Measurements from ENCODE around the gene MDGA2. TPM values are rescaled to one million over a fixed set of nuclear protein-coding genes. Genes with fewer than 3 reads are reported as not detected.

Gene MDGA2
- total and polyA plus RNA-seq, 8 donors, result 0.14 to 2.9 TPM; not detected in 6

- H3K9me3 ChIP-seq, result no peaks in the 10 kb centered on the region
- no peak overlapping the region for H3K4me3 ChIP-seq
- H3K36me3 ChIP-seq, result no peaks in the 10 kb centered on the region
- DNase-seq, result no peak
- no peaks in the 10 kb centered on the region for H3K27me3 ChIP-seq
- H3K4me1 ChIP-seq, result no peaks in the 10 kb centered on the region
- no peak overlapping the region for H3K27ac ChIP-seq
- 59 to 72% (median 64%) methylated on average over 3 of the region's 3 CpGs for WGBS, 5 donors
- TF ChIP-seq, protein P1, sequence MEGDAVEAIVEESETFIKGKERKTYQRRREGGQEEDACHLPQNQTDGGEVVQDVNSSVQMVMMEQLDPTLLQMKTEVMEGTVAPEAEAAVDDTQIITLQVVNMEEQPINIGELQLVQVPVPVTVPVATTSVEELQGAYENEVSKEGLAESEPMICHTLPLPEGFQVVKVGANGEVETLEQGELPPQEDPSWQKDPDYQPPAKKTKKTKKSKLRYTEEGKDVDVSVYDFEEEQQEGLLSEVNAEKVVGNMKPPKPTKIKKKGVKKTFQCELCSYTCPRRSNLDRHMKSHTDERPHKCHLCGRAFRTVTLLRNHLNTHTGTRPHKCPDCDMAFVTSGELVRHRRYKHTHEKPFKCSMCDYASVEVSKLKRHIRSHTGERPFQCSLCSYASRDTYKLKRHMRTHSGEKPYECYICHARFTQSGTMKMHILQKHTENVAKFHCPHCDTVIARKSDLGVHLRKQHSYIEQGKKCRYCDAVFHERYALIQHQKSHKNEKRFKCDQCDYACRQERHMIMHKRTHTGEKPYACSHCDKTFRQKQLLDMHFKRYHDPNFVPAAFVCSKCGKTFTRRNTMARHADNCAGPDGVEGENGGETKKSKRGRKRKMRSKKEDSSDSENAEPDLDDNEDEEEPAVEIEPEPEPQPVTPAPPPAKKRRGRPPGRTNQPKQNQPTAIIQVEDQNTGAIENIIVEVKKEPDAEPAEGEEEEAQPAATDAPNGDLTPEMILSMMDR (IDR thresholded peaks at IDR 0.05), result no peak
- TF ChIP-seq POLR2AphosphoS5 (IDR thresholded peaks at IDR 0.05), result no peak
- TF ChIP-seq EP300 (IDR thresholded peaks at IDR 0.05), result no peak
- TF ChIP-seq POLR2A (IDR thresholded peaks at IDR 0.05), result no peak
- intact Hi-C loops (cut with DNase I; ENCODE audit: low total_unique reads), result no loop called here
Observed at GRCh38 chr14:47619392-47619791, 56.0 kb downstream of the MDGA2 start.

- intact Hi-C loops (cut with DNase I; ENCODE audit: low total_unique reads), result no loop called here
- 84 to 92% (median 88%) methylated on average over 3 of the region's 3 CpGs for WGBS, 5 donors
- no peak for TF ChIP-seq POLR2AphosphoS5 (IDR thresholded peaks at IDR 0.05)
Observed at GRCh38 chr14:47606566-47606965, 68.8 kb downstream of the MDGA2 start.

GRCh38 chr14:47596860-47597259, 78.5 kb downstream of the MDGA2 start:
- Histone ChIP-seq H3K4me1 (no peaks in the 10 kb centered on the region), H3K27ac (no peak overlapping the region)

More at GRCh38 chr14:47606566-47606965, 68.8 kb downstream of the MDGA2 start:
- no peak for DNase-seq
- H3K9me3 ChIP-seq, result no peaks in the 10 kb centered on the region
- no peaks in the 10 kb centered on the region for H3K36me3 ChIP-seq
- no peaks in the 10 kb centered on the region for H3K27me3 ChIP-seq
- H3K27ac ChIP-seq, result no peak overlapping the region
- H3K4me3 ChIP-seq, result no peak overlapping the region
- H3K4me1 ChIP-seq, result no peaks in the 10 kb centered on the region

GRCh38 chr14:47596232-47596631, 79.2 kb downstream of the MDGA2 start:
- H3K36me3 ChIP-seq, result no peaks in the 10 kb centered on the region
- TF ChIP-seq EP300 (IDR thresholded peaks at IDR 0.05), result no peak
- no peak for TF ChIP-seq POLR2AphosphoS5 (IDR thresholded peaks at IDR 0.05)
- TF ChIP-seq POLR2A (IDR thresholded peaks at IDR 0.05), result no peak
- TF ChIP-seq, protein P1 (IDR thresholded peaks at IDR 0.05), result no peak
- H3K4me1 ChIP-seq, result no peaks in the 10 kb centered on the region
- DNase-seq, result no peak
- intact Hi-C loops (cut with DNase I; ENCODE audit: low total_unique reads), result no loop called here
- no peak overlapping the region for H3K4me3 ChIP-seq
- no peak overlapping the region for H3K27ac ChIP-seq
- WGBS, 5 donors, result 64 to 74% (median 70%) methylated on average over 3 of the region's 3 CpGs
- H3K27me3 ChIP-seq, result no peaks in the 10 kb centered on the region
- no peaks in the 10 kb centered on the region for H3K9me3 ChIP-seq

More at GRCh38 chr14:47596860-47597259, 78.5 kb downstream of the MDGA2 start:
- TF ChIP-seq, protein P1 (IDR thresholded peaks at IDR 0.05), result no peak
- TF ChIP-seq POLR2A (IDR thresholded peaks at IDR 0.05), result no peak
- TF ChIP-seq EP300 (IDR thresholded peaks at IDR 0.05), result no peak
- TF ChIP-seq POLR2AphosphoS5 (IDR thresholded peaks at IDR 0.05), result no peak
- Histone ChIP-seq H3K4me3 (no peak overlapping the region), H3K27me3 (no peaks in the 10 kb centered on the region), H3K36me3 (no peaks in the 10 kb centered on the region), H3K9me3 (no peaks in the 10 kb centered on the region)
- intact Hi-C loops (cut with DNase I; ENCODE audit: low total_unique reads), result no loop called here
- 70 to 86% (median 79%) methylated on average over 2 of the region's 2 CpGs for WGBS, 5 donors
- no peak for DNase-seq

DNA sequence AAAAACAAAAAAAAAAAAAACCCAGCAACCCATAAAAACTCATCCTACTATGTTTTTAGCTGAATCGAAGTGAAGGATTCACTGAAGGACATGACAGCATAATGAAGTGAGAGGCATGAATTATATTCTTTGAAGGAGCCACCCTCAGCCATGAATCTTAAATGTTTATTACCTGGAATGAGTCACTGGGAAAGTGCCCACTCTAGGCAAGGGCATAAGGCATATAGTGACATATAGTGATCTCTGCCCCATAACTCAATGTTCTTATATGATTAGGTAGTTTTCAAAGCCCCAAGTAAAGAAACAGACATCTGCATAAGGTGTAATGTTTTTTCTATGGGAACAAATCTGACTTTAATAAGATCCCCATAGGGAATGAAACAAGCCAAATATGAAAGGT, 79.9 kb downstream of the MDGA2 start:
- DNase-seq, result no peak
- Histone ChIP-seq H3K4me1 (no peaks in the 10 kb centered on the region), H3K4me3 (no peak overlapping the region), H3K36me3 (no peaks in the 10 kb centered on the region), H3K27ac (no peak overlapping the region), H3K27me3 (no peaks in the 10 kb centered on the region), H3K9me3 (no peaks in the 10 kb centered on the region)
- intact Hi-C loops (cut with DNase I; ENCODE audit: low total_unique reads), result no loop called here
- TF ChIP-seq POLR2A (IDR thresholded peaks at IDR 0.05) (no peak), POLR2AphosphoS5 (IDR thresholded peaks at IDR 0.05) (no peak), EP300 (IDR thresholded peaks at IDR 0.05) (no peak)
- TF ChIP-seq, protein P1 (IDR thresholded peaks at IDR 0.05), result no peak
- WGBS, 5 donors, result 62 to 85% (median 83%) methylated on average over 1 of the region's 1 CpG

Data from stomach (tissue), 9 donors.